ENCODE data around the gene LDB2. TPM values are rescaled to one million over a fixed set of nuclear protein-coding genes. Genes with fewer than 3 reads are reported as not detected.

LDB2 gene
- polyA plus RNA-seq, 2 of the 4 experiments (the other 2 are of a cell fraction), result not detected

DNA sequence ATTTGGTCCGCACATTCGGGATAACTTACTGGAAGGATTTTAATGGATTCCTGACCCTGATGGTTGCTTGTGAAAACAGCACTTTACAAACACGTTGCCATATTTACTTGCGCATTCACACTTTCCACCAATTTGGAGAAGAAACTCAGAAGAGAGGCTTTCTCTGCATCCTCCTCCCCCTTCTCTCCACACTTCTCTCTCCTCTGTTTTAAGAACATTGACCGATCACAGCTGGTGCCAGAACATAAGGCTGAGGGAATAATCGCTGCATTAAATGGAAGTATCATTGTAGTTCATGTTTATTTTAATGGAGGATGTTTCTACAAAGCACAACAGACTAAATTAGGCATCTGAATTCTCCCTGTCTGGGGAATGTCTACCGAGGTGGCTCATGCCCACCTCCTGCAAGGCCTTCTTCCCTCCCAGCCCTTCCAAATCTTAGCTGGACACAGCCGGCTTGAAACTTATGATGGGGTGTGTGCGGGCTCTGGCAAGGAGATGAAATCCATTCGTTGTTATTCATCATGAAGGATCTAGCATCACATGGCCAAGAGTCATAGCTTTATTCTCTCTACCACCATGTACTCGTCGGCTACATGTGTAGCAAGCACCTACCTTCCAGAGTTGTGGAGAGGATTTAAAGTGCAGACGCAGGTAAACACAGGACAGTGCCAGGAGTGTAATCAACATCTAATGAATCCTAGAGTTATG is 204.1 kb downstream of the LDB2 start (continued):
- TF ChIP-seq EHF (CRISPR knock-in tag; IDR thresholded peaks at IDR 0.05), result no peak

GRCh38 chr4:16693641-16694040 is 204.8 kb downstream of the LDB2 start:
- 19% methylated on average over 3 of the region's 3 CpGs for WGBS (ENCODE audit: missing lambda C conversion rate)
- POLR2A ChIA-PET, result no interaction called here
- H3K4me1 ChIP-seq, result no peaks in the 10 kb centered on the region
- no peak for DNase-seq (ENCODE audit: low read depth in 1 of 2, low spot score in 1 of 2)
- H3K9me3 ChIP-seq, result no peaks in the 10 kb centered on the region
- H3K27ac ChIP-seq, result no peak overlapping the region
- TF ChIP-seq TFCP2L1 (CRISPR knock-in tag; IDR thresholded peaks at IDR 0.05) (no peak), RNF2 (IDR thresholded peaks at IDR 0.05; ENCODE audit: borderline replicate concordance, low read depth) (no peak), FOXS1 (CRISPR knock-in tag; IDR thresholded peaks at IDR 0.05) (no peak), NPAS2 (CRISPR knock-in tag; IDR thresholded peaks at IDR 0.05; ENCODE audit: borderline replicate concordance) (no peak), JUN (IDR thresholded peaks at IDR 0.05) (no peak), GATA3 (IDR thresholded peaks at IDR 0.05; ENCODE audit: borderline replicate concordance) (no peak), ZSCAN20 (CRISPR knock-in tag; IDR thresholded peaks at IDR 0.05) (no peak), RFX5 (IDR thresholded peaks at IDR 0.05) (no peak), CBX8 (IDR thresholded peaks at IDR 0.05) (no peak), EHMT2 (IDR thresholded peaks at IDR 0.05; ENCODE audit: low read depth) (no peak), CBX2 (IDR thresholded peaks at IDR 0.05; ENCODE audit: borderline replicate concordance, low read depth) (no peak), HMGXB4 (CRISPR knock-in tag; IDR thresholded peaks at IDR 0.05; ENCODE audit: borderline replicate concordance) (no peak), HOXB5 (CRISPR knock-in tag; IDR thresholded peaks at IDR 0.05) (no peak), HEYL (CRISPR knock-in tag; IDR thresholded peaks at IDR 0.05) (no peak)
- TF ChIP-seq, protein P1, sequence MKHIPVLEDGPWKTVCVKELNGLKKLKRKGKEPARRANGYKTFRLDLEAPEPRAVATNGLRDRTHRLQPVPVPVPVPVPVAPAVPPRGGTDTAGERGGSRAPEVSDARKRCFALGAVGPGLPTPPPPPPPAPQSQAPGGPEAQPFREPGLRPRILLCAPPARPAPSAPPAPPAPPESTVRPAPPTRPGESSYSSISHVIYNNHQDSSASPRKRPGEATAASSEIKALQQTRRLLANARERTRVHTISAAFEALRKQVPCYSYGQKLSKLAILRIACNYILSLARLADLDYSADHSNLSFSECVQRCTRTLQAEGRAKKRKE (CRISPR knock-in tag; IDR thresholded peaks at IDR 0.05; ENCODE audit: low read depth), result no peak
- no peak for ATAC-seq
- H3K4me3 ChIP-seq, result no peak overlapping the region
- H3K4me2 ChIP-seq, result no peak overlapping the region
- CTCF ChIA-PET, result no interaction called here
- no peak for FAIRE-seq

- Histone ChIP-seq H3K4me1 (no peaks in the 10 kb centered on the region), H3K9me3 (no peaks in the 10 kb centered on the region), H3K4me2 (no peak overlapping the region), H3K27ac (no peak overlapping the region), H3K4me3 (no peak overlapping the region)
- ChIA-PET CTCF (no interaction called here), POLR2A (no interaction called here)
- FAIRE-seq, result no peak
- no peak for TF ChIP-seq ESRRA (IDR thresholded peaks at IDR 0.05; ENCODE audit: borderline replicate concordance, low read length)
- TF ChIP-seq BCL3 (IDR thresholded peaks at IDR 0.05), result no peak
- TF ChIP-seq MAX (IDR thresholded peaks at IDR 0.05), result no peak
- no peak for TF ChIP-seq RCOR1 (IDR thresholded peaks at IDR 0.05; ENCODE audit: low read depth, low read length)
- TF ChIP-seq MAZ (IDR thresholded peaks at IDR 0.05; ENCODE audit: borderline replicate concordance, low read depth, low read length), result no peak
- no peak for DNase-seq (ENCODE audit: low read depth in 1 of 2, low spot score in 1 of 2)
- 50% methylated on average over 9 of the region's 9 CpGs for WGBS (ENCODE audit: missing lambda C conversion rate)
- no peak for ATAC-seq
Measured at GRCh38 chr4:16692961-16693506, 205.4 kb downstream of the LDB2 start.

Measured in A549 (cell line).